ENCODE measurements around the gene UBL5.
A peak's percentile ranks its signal among the peaks of the same experiment; 100 is the strongest.

The UBL5 gene

DNA sequence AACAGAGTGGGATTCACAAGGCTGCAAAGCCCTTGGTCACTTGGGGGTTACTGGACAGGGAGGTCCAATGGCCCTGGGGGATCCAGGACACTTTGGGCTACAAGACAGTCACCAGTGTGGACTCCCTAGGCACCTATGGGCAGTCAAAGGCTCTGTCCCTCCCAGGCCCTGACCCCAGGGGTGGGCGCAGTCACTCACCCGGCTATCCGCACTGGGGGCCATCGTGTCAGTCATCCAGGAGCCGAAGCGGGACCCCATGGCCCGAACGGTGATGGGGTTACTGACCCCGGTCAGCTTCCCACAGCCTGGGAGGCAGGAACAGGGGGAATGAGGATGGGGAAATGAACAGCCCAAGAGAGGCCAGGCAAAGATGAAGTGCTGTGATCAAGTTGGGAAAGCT lies 28.9 kb downstream of the UBL5 start:
- no peak for DNase-seq

DNA sequence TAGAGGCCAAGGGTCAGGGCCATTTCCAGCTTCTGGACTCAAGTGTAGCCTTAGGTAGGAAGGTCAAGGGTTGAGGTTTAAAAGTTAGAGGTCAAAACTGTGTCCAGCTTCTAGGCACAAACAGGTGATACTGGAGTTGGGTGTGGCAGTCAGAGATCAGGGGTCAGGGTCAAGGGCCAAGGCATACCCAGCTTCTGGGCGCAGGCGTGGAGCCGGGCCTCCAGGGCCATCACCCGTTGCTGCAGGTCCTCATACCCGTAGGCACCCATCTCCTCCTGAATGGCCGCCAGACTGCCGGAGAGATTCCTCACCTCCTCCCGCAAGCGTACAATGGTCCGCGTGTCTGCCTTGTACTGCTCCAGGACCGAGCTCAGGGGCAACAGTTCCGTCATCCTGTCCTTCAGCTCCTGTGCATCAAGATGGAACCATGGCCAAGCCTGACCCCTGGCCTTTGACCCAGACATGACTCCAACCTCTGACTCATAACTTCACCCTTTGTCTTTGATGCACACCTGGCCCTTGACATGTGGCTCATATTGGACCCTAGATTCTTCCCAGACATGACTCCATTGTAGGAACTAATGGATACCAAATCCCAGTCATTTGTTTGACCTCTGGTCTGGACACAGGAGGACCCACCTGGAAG lies 29.5 kb downstream of the UBL5 start:
- DNase-seq, result no peak

DNA sequence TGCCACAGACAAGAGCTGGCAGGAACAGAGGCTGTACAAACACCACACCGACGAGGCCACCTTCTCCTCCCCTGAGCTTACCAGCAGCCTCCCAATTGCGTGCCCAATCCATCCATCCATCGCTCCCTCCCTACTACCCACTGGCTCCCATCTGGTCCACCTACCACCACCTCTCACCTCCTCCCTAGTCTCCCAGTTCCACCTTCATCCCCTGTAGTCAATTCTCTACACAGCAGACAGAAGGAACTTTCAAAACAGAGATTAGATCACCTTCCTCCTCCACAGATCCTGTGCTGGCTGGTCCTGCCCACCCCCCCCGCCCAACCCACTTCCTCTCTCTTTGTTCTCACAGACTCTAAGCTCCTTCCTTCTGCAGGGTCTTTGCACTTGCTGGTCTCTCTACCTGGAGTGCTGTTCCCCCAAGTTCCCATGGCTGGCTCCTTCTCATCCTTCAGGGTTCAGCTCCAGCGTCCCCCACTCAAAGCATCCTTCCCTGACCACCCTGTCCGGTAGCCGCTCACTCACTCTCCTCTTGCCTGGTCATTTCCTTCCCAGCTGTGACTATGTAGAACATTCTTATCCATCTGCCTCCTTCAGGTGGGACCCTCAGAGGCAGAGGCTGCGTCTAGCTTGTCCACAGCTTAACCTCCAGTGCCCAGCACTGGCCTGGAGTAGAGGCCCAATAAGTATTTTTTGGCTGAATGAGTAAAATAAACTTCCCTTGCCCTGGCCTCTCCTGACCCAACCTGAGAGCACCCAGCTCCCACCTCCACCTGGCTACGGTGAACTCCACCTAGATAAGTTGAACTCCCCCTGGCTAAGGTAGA lies 30.4 kb downstream of the UBL5 start:
- DNase-seq, result no peak

DNA sequence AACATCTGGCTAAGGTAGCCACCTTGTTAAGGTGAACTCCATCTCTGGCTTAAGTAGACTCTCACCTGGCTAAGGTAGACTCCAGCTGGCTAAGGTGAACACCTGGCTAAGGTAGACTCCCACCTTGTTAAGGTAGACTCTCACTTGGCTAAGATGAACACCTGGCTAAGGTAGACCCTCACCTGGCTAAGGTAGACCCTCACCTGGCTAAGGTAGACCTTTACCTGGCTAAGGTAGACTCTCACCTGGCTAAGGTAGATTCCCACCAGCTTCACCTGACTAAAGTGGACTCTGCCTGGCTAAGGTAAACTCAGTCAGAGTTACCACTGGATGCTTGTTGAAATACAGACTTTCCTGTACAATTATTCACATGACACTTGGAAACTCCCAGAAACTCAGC lies 31.0 kb downstream of the UBL5 start:
- DNase-seq, result no peak

DNA sequence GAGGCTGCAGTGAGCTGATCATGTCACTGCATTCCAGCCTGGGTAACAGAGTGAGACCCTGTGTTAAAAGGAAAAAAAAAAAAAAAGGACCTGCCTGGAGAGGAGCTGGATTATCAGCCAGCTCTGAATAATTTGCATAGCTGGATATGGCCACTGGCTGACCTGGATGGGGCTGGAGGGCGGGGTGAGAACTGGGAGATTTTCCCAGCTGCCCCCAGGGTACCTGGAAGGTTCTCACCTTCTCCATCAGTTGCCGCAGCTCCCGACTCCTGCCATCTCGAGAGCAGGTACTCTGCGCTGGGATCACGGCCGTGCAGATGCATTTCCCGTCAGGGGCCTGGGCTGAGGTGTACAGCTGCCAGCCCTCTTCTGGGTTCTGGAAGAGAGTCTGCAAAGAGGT lies 32.7 kb downstream of the UBL5 start:
- no peak for DNase-seq

DNA sequence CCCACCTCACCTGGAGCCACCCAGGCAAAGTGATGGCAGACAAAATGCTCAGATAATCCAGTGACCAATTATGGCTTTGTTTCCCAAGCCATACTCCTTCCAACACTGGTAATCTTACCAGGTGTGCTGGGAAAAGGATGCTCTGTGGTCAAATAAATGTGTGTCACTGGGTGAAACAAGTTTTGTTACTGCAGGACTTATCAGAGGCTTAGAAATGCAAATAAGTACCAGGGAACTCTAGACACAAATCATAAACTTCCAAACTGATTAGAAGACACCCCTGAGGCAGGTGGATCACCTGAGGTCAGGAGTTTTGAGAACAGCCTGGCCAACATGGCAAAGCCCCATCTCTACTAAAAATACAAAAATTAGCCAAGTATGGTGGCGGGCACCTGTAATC lies 33.8 kb downstream of the UBL5 start:
- no peak for DNase-seq

DNA sequence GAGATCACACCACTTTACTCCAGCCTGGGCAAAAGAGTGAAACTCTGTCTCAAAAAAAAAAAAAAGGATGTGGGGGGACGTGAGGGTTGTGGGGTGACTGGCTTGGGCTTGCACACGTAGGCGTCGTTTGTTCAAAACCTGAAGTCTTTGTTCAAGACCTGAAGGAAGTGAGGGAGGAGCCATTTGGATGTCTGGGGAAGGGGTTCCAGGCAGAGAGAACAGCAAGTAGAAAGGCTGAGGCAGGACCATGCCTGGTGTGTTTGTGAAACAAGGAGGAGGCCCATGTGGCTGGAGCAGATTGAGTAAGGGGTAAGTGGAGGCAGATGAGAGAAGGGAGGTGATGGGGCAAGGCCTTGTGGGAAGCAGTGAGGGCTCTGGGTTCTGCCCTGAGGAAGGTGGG lies 35.2 kb downstream of the UBL5 start:
- no peak for DNase-seq

DNA sequence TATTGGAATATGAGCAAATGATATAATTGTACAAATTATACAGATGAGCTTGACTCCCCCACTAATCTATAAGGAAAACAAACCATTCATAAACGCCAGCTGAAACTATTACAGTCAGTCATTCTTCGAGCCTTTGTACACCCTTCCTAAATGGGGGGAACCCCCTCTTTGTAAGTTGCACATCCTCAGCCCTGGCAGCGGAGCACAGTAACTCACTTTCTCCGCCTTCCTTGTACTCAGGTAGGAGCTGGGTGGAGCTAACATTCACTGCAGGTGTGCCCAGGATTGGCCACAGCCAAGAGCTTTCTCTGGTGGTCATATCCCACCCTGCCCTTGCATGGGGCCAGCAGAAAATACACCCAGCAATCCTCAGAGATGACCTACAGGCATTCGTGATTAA lies 36.0 kb downstream of the UBL5 start:
- no peak for DNase-seq

DNA sequence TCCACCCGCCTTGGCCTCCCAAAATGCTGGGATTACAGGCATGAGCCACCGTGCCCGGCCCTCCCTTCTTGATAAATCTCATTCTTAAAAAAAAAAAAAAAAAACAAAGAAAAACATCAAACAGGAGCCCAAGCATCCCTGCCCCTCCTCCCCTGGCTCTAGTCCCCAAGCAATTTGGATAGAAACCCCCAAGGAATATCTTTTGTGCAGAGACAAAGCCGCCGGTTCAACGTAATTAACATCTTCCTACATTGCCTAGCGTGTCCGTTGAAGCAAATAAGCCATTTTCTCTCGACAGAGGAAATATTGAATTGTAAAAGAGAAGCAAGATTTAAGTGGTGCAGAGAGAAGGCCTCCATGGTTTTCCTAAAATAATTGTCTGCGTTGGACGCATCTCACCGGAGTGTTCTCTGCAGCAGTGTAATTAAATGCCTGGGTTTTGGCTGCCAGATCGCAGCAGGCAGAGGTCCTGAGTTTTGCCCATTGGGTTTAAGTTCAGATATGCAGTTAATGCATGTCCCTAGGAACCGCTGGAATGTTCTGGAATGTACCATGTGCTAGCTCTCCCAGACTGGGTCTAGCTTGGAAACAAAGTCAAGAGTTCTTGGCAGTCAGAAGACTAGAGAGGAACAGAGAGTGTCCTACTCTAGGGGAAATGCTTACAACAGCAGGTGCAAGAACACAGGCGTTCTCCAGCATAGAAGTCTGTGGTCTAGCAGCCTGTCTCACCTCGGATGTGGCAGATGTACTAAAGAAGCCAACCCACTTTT lies 38.2 kb downstream of the UBL5 start:
- peak; percentile 14 for DNase-seq

DNA sequence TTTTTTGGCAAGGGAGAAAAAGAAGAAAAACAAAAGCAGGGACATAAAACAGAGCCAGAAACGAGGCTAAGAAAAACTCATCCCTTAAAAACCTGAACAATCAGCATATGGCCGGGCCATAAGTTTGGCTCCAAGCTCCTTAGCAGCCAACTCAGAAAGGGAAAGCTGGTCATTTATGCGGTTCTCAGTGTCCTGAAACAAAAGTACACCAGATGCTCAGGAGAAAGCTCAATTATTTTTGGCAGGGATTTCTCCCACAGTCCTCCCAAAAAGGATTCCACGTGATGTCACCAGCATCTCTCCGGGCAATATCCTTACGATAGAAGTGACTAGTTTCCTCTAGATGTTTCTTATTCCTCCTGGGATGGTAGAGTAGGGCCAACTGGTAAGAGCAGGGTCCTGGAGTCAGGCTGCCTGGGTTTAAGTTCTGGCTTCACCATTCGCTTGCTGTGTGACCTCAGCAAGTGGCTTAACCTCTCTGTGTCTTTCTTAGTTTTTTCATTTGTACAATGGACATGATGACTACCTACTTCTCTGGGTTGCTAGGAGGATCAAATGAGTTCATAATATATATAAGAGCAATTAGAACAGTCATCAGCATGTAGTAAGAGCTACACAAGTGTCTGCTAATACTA lies 41.4 kb downstream of the UBL5 start:
- no peak for DNase-seq

DNA sequence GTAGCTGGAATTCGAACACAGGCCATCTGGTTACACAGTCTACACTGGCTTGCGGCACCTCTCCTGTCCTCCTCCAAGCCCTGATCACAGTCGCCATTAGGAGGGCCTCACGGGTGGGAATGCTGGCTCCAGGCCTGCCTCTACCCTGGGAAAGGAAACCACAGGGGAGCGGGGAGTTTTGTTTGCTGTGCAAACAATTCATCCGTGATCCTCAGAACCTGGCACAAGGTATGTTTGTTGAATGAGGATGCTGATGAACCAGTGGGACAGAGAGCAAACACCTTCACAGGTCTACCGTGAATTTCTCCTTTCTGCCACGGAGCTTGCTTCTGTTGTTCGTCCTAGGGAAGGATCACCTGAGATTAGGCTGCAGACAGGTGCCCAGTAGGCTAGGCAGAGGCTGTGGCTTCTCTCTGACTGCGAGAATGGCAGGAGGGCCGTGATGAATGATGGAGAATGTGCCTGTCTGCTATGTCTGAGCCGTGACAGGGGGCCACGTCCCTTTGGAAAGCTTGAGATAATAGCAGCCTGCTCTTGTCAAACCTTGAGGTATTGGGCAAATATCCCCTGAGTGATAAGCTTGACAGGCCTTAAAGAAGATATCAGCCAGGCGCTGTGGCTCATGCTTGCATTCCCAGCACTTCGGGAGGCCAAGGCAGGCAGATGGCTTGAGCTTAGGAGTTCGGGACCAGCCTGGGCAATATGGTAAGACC lies 44.1 kb downstream of the UBL5 start:
- peak; percentile 77 for DNase-seq

DNA sequence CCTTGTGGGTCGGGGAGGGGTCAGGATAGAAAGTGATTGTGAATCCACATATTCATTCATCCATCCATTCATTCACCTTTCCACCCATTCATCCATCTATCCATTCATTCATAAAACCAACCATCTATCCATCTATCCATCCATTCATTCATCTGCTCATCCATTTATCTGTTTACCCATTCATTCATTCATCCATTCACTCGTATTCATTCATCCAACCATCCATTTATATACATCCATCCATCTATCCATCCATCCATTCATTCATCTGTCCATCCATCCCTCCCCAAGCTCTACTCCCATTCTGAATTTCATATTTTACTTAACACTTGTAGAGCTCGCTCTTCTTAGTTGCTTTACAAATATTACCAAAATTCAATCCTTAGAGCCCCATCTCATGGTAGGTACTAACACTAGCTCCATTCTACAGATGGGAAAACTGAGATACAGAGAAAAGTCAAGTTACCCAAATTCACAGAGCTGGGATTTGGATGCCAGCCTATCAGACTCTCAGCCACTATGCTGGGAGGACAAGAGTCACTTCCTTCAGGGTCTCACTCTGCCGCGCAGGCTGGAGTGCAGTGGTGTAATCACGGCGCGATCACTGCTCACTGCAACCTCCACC lies 45.0 kb downstream of the UBL5 start:
- DNase-seq, result no peak

DNA sequence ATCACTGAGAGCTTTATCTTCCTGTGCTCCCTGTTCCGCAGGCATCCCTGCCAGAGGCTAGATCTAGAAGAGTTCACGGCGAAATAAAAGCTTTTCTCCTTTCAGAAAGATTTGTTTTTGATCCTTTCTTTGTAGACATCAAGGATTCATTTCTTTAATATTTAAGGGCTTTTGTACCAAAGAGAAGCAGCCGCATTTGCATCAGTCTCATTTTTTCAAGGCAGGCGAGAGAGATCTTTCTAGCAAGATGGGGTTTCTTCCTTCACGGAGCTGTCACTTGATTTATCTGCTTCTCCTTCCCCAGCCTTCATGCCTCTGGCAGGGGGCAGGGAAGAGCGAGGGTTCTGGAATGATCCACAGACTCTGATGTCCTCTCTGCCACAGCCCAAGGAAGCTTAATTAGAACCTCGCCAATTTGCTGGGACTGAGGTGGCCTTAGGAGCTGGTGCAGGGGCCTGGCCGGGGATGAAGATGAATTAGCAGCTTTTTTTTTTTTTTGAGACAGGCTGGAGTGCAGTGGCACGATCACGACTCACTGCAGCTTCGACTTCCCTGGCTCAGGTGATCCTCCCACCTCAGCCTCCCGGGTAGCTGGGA lies 47.4 kb downstream of the UBL5 start:
- DNase-seq, result no peak

DNA sequence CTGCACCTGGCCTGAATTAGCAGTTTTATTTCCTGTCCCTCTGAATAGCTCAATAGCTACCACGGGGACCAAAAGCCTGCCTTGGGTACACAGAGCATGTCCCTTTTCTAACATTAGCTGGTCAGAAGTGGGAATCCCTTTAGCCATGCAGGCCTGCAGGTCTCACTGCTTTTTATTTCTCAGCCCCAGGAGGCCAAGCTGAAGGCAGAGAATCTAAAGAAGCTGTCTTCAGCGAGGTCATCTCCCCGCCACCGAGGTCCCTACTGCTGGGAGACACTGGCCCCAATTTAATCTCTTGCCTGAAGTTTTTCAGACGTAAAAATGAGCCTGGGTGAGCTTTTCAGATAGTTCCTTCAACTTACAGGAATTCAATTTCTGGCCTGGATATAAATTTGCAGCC lies 48.1 kb downstream of the UBL5 start:
- DNase-seq, result no peak

DNA sequence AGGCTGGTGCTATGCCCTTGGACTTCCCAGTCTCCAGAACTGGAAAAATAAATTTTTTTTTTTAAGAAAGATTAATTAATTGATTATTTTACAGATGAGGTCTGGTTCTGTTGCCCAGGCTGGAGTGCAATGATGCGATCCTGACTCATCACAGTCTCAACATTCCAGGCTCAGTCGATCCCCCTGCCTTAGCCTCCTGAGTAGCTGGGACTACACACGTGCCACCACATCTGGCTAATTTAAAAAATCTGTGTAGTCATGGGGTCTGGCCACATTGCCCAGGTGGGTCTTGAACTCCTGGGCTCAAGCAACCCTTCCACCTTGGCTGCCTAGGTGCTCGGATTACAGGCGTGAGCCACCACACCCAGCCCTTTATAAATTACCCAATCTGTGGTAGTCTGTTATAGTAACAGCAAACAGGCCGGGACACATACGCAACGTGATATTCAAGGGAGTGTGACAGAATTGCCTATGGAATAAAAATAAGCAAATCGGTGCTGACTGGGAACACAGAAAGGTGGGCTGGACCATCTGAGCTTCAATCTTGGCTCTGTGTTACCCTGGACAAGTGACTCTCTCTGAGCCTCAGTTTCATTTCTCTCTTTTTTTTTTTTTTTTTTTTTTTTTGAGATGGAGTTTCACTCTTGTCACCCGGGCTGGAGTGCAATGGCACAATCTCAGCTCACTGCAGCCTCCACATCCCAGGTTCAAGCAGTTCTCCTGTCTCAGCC lies 50.2 kb downstream of the UBL5 start:
- DNase-seq, result no peak

DNA sequence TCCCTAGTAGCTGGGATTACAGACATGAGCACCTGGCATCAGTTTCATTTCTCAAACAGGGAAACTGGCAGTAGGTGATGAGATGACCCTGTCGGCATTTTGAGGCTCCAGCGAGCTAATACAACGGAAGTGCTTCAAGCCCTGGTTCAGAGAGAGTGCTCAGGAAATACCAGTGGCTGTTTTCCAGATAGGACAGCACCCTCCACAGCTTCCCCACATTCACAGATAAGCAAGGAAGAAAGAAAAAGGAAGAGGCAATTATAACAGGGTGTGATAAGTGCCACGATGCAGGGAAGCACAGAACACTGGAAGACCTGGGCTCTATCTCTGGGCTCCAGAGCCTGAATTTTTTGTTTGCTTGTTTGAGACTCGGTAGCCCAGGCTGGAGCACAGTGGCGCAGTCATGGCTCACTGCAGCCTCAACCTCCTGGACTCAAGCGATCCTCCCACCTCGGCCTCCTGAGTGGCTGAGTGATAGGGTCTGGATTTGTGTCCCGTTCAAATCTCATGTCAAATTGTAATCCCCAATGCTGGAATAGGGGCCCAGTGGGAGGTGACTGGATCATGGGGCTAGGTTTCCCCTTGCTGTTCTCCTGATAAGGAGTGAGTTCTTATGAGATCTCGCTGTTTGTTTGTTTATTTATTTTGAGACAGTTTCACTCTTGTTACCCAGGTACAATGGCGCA lies 50.9 kb downstream of the UBL5 start:
- DNase-seq, result no peak

All from COR-L47 (cell line).